HepG2 (cell line): ENCODE data around the gene TSPAN3. TPM values are rescaled to one million over a fixed set of nuclear protein-coding genes. Genes with fewer than 3 reads are reported as not detected.

Experiments used
- EZH2 ChIP-seq: conservative IDR thresholded peaks from 2 replicates; pipeline ENCODE4 v1.6.1; 2012; ENCODE audit warnings: mild to moderate bottlenecking, low read depth, low read length, moderate library complexity
- GLI4 ChIP-seq: sonication (generic); formaldehyde crosslinking; IDR thresholded peaks from 2 replicates; pipeline ENCODE4 v1.5.1; 2020; ENCODE audit warnings: missing genetic modification reagents, mild to moderate bottlenecking, moderate library complexity, borderline replicate concordance
- HHEX ChIP-seq: IDR thresholded peaks from 2 replicates; pipeline ENCODE4 v1.6.1; 2016; ENCODE audit warnings: control low read depth
- HOXA5 ChIP-seq: sonication (generic); formaldehyde crosslinking; IDR thresholded peaks from 2 replicates; pipeline ENCODE4 v1.4.0; 2020; ENCODE audit warnings: missing genetic modification reagents
- PBX3 ChIP-seq: sonication (generic); formaldehyde crosslinking; IDR thresholded peaks from 2 replicates; pipeline ENCODE4 v1.8.1; 2023; ENCODE audit warnings: missing genetic modification reagents, inconsistent platforms, borderline replicate concordance
- PHB2 ChIP-seq: fragments of 450-650 bp; IDR thresholded peaks from 2 replicates; pipeline ENCODE4 v1.6.1; 2018; ENCODE audit not compliant: partially characterized antibody
- POLR2A ChIP-seq, 2 experiments: IDR thresholded peaks; 2 replicates each; pipeline ENCODE4 v1.6.1; 2011; ENCODE audit warnings: low read depth in 2 of 2, low read length in 2 of 2, mild to moderate bottlenecking in 1 of 2, moderate library complexity in 1 of 2; ENCODE audit not compliant: insufficient read depth in 1 of 2
- RARA ChIP-seq: IDR thresholded peaks from 2 replicates; pipeline ENCODE4 v1.6.1; 2016; ENCODE audit warnings: missing genetic modification reagents, missing compliant biosample characterization
- SALL1 ChIP-seq: sonication (generic); formaldehyde crosslinking; IDR thresholded peaks from 2 replicates; pipeline ENCODE4 v1.8.0; 2022; ENCODE audit warnings: mild to moderate bottlenecking, missing genetic modification reagents
- THYN1 ChIP-seq: sonication (generic); formaldehyde crosslinking; IDR thresholded peaks from 2 replicates; pipeline ENCODE4 v1.8.1; 2023; ENCODE audit warnings: low read depth, mild to moderate bottlenecking, moderate library complexity, missing genetic modification reagents, borderline replicate concordance
- TRIM22 ChIP-seq: fragments of 450-650 bp; IDR thresholded peaks from 2 replicates; pipeline ENCODE4 v1.6.1; 2017
- ZBTB10 ChIP-seq: sonication (generic); formaldehyde crosslinking; IDR thresholded peaks from 2 replicates; pipeline ENCODE4 v1.4.0; 2020; ENCODE audit warnings: missing genetic modification reagents, borderline replicate concordance
- ZNF136 ChIP-seq: sonication (generic); formaldehyde crosslinking; IDR thresholded peaks from 2 replicates; pipeline ENCODE4 v1.8.1; 2022; ENCODE audit warnings: low read depth, mild to moderate bottlenecking, moderate library complexity, missing genetic modification reagents
- ZNF253 ChIP-seq: sonication (generic); formaldehyde crosslinking; IDR thresholded peaks from 2 replicates; pipeline ENCODE4 v1.8.0; 2022; ENCODE audit warnings: mild to moderate bottlenecking, missing genetic modification reagents, borderline replicate concordance
- ZNF567 ChIP-seq: sonication (generic); formaldehyde crosslinking; IDR thresholded peaks from 2 replicates; pipeline ENCODE4 v1.8.1; 2023; ENCODE audit warnings: mild to moderate bottlenecking, missing genetic modification reagents, borderline replicate concordance
- ZNF570 ChIP-seq: sonication (generic); formaldehyde crosslinking; IDR thresholded peaks from 2 replicates; pipeline ENCODE4 v1.4.0; 2020; ENCODE audit warnings: mild to moderate bottlenecking, missing genetic modification reagents, borderline replicate concordance
- ZNF775 ChIP-seq: sonication (generic); formaldehyde crosslinking; IDR thresholded peaks from 2 replicates; pipeline ENCODE4 v1.4.0; 2020; ENCODE audit warnings: missing genetic modification reagents, mild to moderate bottlenecking, moderate library complexity, borderline replicate concordance
- polyA plus RNA-seq, 8 experiments: library from polyadenylated mRNA; depleted of rRNA in 3 of 8; stranded (reverse) in 7 of 8; unstranded in 1 of 8; fragments of >200 nt; fragmentation: Illumina TruSeq in 4 of 8; extraction: Trizol in 4 of 8; gene quantifications; 2 replicates each; pipeline versions ENCODE4 v1.2.1 to v1.2.3, GENCODE V29; 2011 to 2016; ENCODE audit warnings: low read depth in 4 of 8, missing spikeins in 1 of 8, mixed read lengths in 1 of 8; ENCODE audit not compliant: insufficient read depth in 1 of 8
- total RNA-seq, 5 experiments: library from RNA; depleted of rRNA; stranded (reverse); fragments of >200 nt; fragmentation: Illumina TruSeq; extraction: Trizol; gene quantifications; 2 replicates each; pipeline ENCODE4 v1.2.3, GENCODE V29; 2016; ENCODE audit warnings: low read depth in 1 of 5

Gene TSPAN3
- total and polyA plus RNA-seq, 2 of the 13 experiments (the other 11 are each of a cell fraction or from before 2014, with no cell fraction given) = 167 to 170 TPM

- TF ChIP-seq TRIM22 (no peak), PHB2 (no peak), ZNF775 (CRISPR knock-in tag) (no peak), EZH2 (no peak), HHEX (CRISPR knock-in tag) (no peak), ZNF253 (no peak), SALL1 (peak; percentile 80), ZNF570 (CRISPR knock-in tag) (no peak), HOXA5 (CRISPR knock-in tag) (no peak), RARA (peak; percentile 89), ZNF567 (no peak), ZNF136 (CRISPR knock-in tag) (no peak), GLI4 (CRISPR knock-in tag) (no peak), THYN1 (CRISPR knock-in tag) (no peak), ZBTB10 (no peak), POLR2A (IDR thresholded peaks at IDR 0.05; ENCODE audit: insufficient read depth in 1 of 2, low read depth in 2 of 2, low read length in 2 of 2) (no peak), PBX3 (CRISPR knock-in tag) (no peak)
These were observed 38.8 kb downstream of the TSPAN3 start (continued) for GRCh38 chr15:77032052-77032646.
